Activated CD8-positive, alpha-beta T cell treated with anti-CD3 and anti-CD28 coated beads for 36 hours (primary cell): Measurements from ENCODE around the gene PNCK. TPM values are rescaled to one million over a fixed set of nuclear protein-coding genes. Genes with fewer than 3 reads are reported as not detected.

Experiments used
- ATAC-seq: fragments of 200-7000 bp; cut with Tn5 transposase; one replicate; pipeline ENCODE4 v1.10.0; 2021; ENCODE audit warnings: mild to moderate bottlenecking, moderate library complexity
- CTCF ChIA-PET: fragments of 350-600 bp; sonication (Branson Sonifier 250); formaldehyde crosslinking; loops from one replicate; lab custom pipeline; 2021; ENCODE audit warnings: antibody characterized with exemption; lab: Charles Lee
- POLR2A ChIA-PET: fragments of 350-600 bp; sonication (Branson Sonifier 250); formaldehyde crosslinking; loops from one replicate; lab custom pipeline; 2021; ENCODE audit warnings: antibody characterized with exemption; lab: Charles Lee
- DNase-seq: peaks from one replicate; pipeline ENCODE4 v3.0.0-alpha.2; 2020
- H3K27ac Mint-ChIP-seq: one replicate; pipeline ENCODE4 v1.8.0; 2021; ENCODE audit warnings: mild to moderate bottlenecking, mixed read lengths
- H3K27me3 Mint-ChIP-seq: one replicate; pipeline ENCODE4 v1.8.0; 2021; ENCODE audit warnings: mixed read lengths
- H3K36me3 Mint-ChIP-seq: one replicate; pipeline ENCODE4 v1.8.0; 2021; ENCODE audit warnings: low read depth, mixed read lengths
- H3K4me1 Mint-ChIP-seq: one replicate; pipeline ENCODE4 v1.8.0; 2021; ENCODE audit warnings: low read depth, mixed read lengths
- H3K4me3 Mint-ChIP-seq: one replicate; pipeline ENCODE4 v1.8.0; 2021; ENCODE audit warnings: mild to moderate bottlenecking, moderate library complexity, mixed read lengths
- H3K9me3 Mint-ChIP-seq: one replicate; pipeline ENCODE4 v1.8.0; 2021; ENCODE audit warnings: mixed read lengths
- CTCF ChIP-seq: fragments of 200-600 bp; IDR thresholded peaks from one replicate; pipeline ENCODE4 v1.8.0; 2022; ENCODE audit warnings: antibody characterized with exemption, mild to moderate bottlenecking
- intact Hi-C: fragments of 100-400 bp; cut with micrococcal nuclease; formaldehyde crosslinking; loops from one replicate; pipeline ENCODE4 v1.10.0; 2022
- total RNA-seq, 2 experiments: library from RNA; stranded (reverse); gene quantifications; one replicate each; pipeline ENCODE4 v1.2.3, GENCODE V29; 2021

Gene PNCK
- total RNA-seq = 1 to 10 TPM in 1 of 2 experiments, under 1 TPM in 1; 0.70 to 1.1 TPM

- H3K9me3 Mint-ChIP-seq = no peaks in the 10 kb centered on the region
- H3K4me3 Mint-ChIP-seq = no peak within 1 kb of the TSS
- peaks cover 2% of the 10 kb centered on the region for H3K4me1 Mint-ChIP-seq
- intact Hi-C loops = no loop called here
- DNase-seq = no peak
- CTCF ChIA-PET = interaction anchor here (1.0 kb wide), 1 partner anchor 118 kb away, joined by 3 read pairs; no protein-coding TSS in a partner anchor
- peaks cover 21% of the 10 kb centered on the region for H3K27me3 Mint-ChIP-seq
- POLR2A ChIA-PET = no interaction called here
- no peak within 1 kb of the TSS for H3K27ac Mint-ChIP-seq
- ATAC-seq = no peak
- H3K36me3 Mint-ChIP-seq = no peaks in the 10 kb centered on the region
- no peak for TF ChIP-seq CTCF
Measured at GRCh38 chrX:153673428-153674218, at the start of gene PNCK. TSS of gene PNCK (minus strand) at chrX:153673813. CDS start at chrX:153673076, 737 bp downstream.

GRCh38 chrX:153722704-153723350, 49.2 kb upstream of the PNCK start:
- no peaks in the 10 kb centered on the region for H3K27me3 Mint-ChIP-seq
- peaks cover 25% of the 10 kb centered on the region for H3K4me1 Mint-ChIP-seq
- ChIA-PET CTCF (interaction anchor here (1.6 kb wide), 1 partner anchor 13 kb away, joined by 4 read pairs; no protein-coding TSS in a partner anchor), POLR2A (interaction anchor here (0.8 kb wide), 1 partner anchor 14 kb away, joined by 3 read pairs; no protein-coding TSS in a partner anchor)
- no peaks in the 10 kb centered on the region for H3K9me3 Mint-ChIP-seq
- intact Hi-C loops = no loop called here
- peaks cover 26% of the 10 kb centered on the region for H3K36me3 Mint-ChIP-seq
- TF ChIP-seq CTCF = no peak
- ATAC-seq (no peak), DNase-seq (no peak)
- peak overlapping the region; percentile 88 for H3K27ac Mint-ChIP-seq
- H3K4me3 Mint-ChIP-seq = peak overlapping the region; percentile 89

GRCh38 chrX:153719701-153720100, 46.1 kb upstream of the PNCK start:
- Mint-ChIP-seq H3K36me3 (peaks cover 26% of the 10 kb centered on the region), H3K4me1 (peaks cover 18% of the 10 kb centered on the region), H3K27ac (no peak overlapping the region), H3K27me3 (no peaks in the 10 kb centered on the region), H3K4me3 (no peak overlapping the region), H3K9me3 (no peaks in the 10 kb centered on the region)
- no peak for TF ChIP-seq CTCF
- DNase-seq (no peak), ATAC-seq (no peak)
- intact Hi-C loops = no loop called here
- ChIA-PET CTCF (interaction anchor here (1.0 kb wide), 1 partner anchor 11 kb away, joined by 4 read pairs; no protein-coding TSS in a partner anchor), POLR2A (no interaction called here)

GRCh38 chrX:153719238-153719637, 45.6 kb upstream of the PNCK start:
- Mint-ChIP-seq H3K36me3 (peaks cover 27% of the 10 kb centered on the region), H3K4me1 (peaks cover 18% of the 10 kb centered on the region), H3K9me3 (no peaks in the 10 kb centered on the region), H3K4me3 (no peak overlapping the region), H3K27ac (no peak overlapping the region), H3K27me3 (no peaks in the 10 kb centered on the region)
- no peak for DNase-seq
- ATAC-seq = no peak
- intact Hi-C loops = no loop called here
- TF ChIP-seq CTCF = no peak
- ChIA-PET CTCF (no interaction called here), POLR2A (no interaction called here)

GRCh38 chrX:153717445-153717844, 43.8 kb upstream of the PNCK start:
- Mint-ChIP-seq H3K4me3 (no peak overlapping the region), H3K36me3 (peaks cover 29% of the 10 kb centered on the region), H3K27me3 (no peaks in the 10 kb centered on the region), H3K4me1 (peaks cover 18% of the 10 kb centered on the region), H3K9me3 (no peaks in the 10 kb centered on the region), H3K27ac (no peak overlapping the region)
- DNase-seq (no peak), ATAC-seq (no peak)
- no peak for TF ChIP-seq CTCF
- ChIA-PET CTCF (no interaction called here), POLR2A (no interaction called here)
- intact Hi-C loops = no loop called here
